H1 (cell line): ENCODE data around the gene BCAS3. TPM values are rescaled to one million over a fixed set of nuclear protein-coding genes. Genes with fewer than 3 reads are reported as not detected.

ENCODE experiments used
- CEBPB ChIP-seq: IDR thresholded peaks from 2 replicates; pipeline ENCODE4 v1.6.1; 2012; ENCODE audit warnings: low read depth, low read length
- JUN ChIP-seq: IDR thresholded peaks from 2 replicates; pipeline ENCODE4 v1.6.1; 2011; ENCODE audit warnings: low read depth, mild to moderate bottlenecking, improper control_type of control experiment, low read length
- SIX5 ChIP-seq: IDR thresholded peaks from 2 replicates; pipeline ENCODE4 v1.6.1; 2011; ENCODE audit warnings: mild to moderate bottlenecking, low read depth, low read length
- TAF1 ChIP-seq: IDR thresholded peaks from 2 replicates; pipeline ENCODE4 v1.6.1; 2011; ENCODE audit warnings: mild to moderate bottlenecking, low read depth, low read length
- polyA plus RNA-seq, 7 experiments: library from polyadenylated mRNA; depleted of rRNA in 3 of 7; stranded (reverse) in 5 of 7; unstranded in 2 of 7; fragments of >200 nt in 5 of 7; fragments of 200-250 nt in 2 of 7; gene quantifications; 1 replicate in 5 of 7; 2 replicates in 1 of 7; 4 replicates in 1 of 7; pipeline versions ENCODE4 v1.2.1 to v1.2.3, GENCODE V29; 2011 to 2013; ENCODE audit warnings: missing spikeins in 2 of 7, mixed read lengths in 2 of 7
- total RNA-seq: library from RNA; stranded (reverse); fragmentation: NEBNext Ultra II Directional; extraction: Animal tissue kit (Norgen Biotek cat#: 25700); gene quantifications from 2 replicates; pipeline ENCODE4 v1.2.1, GENCODE V29; 2021

BCAS3 gene
- total and polyA plus RNA-seq, 2 of the 8 experiments (the other 6 are each of a cell fraction or from before 2014, with no cell fraction given) = 9.9 to 13.3 TPM

- TF ChIP-seq CEBPB (no peak), TAF1 (no peak), JUN (no peak), SIX5 (no peak)
Measured at GRCh38 chr17:60652454-60653247, 25.0 kb upstream of the BCAS3 start (continued).
